Epithelial cell of proximal tubule (primary cell): Measurements from ENCODE around the gene ASB18. TPM values are rescaled to one million over a fixed set of nuclear protein-coding genes. Genes with fewer than 3 reads are reported as not detected.

Experiments used
- DNase-seq: peaks from one replicate; pipeline ENCODE4 v3.0.0-alpha.2; 2011; ENCODE audit warnings: low read depth
- H3K4me3 ChIP-seq: 2 replicates; pipeline ENCODE4 v1.5.1; 2011; ENCODE audit warnings: low read depth, mild to moderate bottlenecking, low read length
- total RNA-seq: library from RNA; depleted of rRNA; stranded (reverse); fragments of >200 nt; gene quantifications from 2 replicates; pipeline ENCODE4 v1.2.3, GENCODE V29; 2015
- TF ChIP-seq, protein P1 (sequence below): conservative IDR thresholded peaks from 2 replicates; pipeline ENCODE4 v1.5.1; 2012; ENCODE audit warnings: low read depth, mild to moderate bottlenecking, low read length

Gene ASB18
- total RNA-seq, 1 donor from 2014 or later: not detected

DNA sequence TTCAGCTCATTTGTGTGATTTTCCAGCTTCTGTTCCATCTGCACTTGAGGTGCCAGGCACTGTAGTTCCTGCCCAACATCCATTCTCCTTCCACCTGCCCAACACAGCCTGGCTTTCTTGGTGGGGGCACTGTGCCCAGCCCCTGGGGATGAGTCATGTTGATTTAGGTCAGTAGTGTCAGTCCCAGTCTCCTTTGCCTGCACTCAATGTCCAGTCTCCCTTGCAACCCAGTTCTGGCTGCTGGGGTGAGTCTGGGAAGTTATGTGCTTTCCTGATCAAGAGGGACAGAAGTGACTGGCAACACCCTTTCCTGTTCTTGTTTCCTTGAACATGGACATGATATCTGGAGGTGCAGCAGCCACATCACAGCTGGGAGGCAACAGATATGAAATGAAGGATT is 1.5 kb upstream of the ASB18 start:
- no peak for DNase-seq
- TF ChIP-seq, protein P1, sequence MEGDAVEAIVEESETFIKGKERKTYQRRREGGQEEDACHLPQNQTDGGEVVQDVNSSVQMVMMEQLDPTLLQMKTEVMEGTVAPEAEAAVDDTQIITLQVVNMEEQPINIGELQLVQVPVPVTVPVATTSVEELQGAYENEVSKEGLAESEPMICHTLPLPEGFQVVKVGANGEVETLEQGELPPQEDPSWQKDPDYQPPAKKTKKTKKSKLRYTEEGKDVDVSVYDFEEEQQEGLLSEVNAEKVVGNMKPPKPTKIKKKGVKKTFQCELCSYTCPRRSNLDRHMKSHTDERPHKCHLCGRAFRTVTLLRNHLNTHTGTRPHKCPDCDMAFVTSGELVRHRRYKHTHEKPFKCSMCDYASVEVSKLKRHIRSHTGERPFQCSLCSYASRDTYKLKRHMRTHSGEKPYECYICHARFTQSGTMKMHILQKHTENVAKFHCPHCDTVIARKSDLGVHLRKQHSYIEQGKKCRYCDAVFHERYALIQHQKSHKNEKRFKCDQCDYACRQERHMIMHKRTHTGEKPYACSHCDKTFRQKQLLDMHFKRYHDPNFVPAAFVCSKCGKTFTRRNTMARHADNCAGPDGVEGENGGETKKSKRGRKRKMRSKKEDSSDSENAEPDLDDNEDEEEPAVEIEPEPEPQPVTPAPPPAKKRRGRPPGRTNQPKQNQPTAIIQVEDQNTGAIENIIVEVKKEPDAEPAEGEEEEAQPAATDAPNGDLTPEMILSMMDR: no peak
- no peak overlapping the region for H3K4me3 ChIP-seq

DNA sequence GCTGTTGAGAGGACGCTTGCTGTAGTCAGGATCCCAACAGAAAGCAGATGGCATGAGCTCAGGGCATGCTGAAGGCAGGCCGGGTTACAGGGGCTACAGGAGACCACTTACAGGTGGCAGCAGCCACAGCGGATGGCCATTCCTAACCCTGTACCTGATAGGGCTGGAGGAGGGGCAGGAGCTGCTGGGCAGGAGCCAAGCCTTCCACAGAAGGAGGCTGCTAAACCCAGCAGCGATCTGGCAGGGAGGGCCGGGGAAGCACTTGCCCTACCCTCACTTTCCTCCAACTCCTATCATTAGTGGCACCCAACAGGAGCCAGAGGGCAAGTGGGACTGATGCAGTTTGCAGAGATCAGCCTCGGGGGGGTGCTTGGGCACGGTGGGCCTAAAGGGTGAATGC is 2.0 kb downstream of the ASB18 start:
- TF ChIP-seq, protein P1: no peak
- DNase-seq: no peak
- no peak overlapping the region for H3K4me3 ChIP-seq

DNA sequence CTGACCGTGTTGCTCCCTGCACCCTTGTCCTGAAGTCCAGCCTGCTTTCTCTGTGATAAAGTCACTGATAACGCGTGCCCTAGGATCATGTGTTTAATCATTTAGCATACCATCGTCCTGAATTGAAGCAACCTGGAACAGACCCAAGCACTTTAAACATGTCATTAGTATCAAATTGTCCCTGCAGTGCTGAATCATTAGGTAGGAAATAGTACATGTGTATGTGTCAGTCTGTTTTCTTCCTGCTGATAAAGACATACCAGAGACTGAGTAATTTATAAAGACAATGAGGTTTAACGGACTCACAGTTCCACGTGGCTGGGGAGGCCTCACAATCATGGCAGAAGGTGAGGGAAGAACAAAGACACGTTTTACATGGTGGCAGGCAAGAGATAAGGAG is 2.8 kb downstream of the ASB18 start:
- no peak for DNase-seq
- H3K4me3 ChIP-seq: no peak overlapping the region
- TF ChIP-seq, protein P1: no peak

DNA sequence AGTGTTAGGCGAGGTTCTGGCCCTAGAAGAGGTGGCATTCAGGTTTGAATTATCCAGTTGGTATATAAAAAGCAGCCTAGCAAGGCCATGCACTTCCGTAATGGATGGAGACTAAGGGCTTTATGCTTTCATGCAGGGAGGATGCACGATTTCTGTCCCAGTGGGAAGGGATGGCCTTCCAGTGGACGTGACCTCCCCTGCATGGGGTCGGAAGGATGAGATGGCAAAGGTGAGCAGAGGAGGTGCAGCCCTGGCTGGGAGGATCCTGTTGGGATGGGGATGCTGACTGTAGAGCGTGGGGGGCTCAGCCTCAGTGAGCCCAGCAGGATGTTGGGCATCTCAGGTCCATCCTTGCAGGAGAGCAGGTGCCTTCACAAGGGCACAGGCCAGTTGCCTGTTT is 4.8 kb downstream of the ASB18 start:
- no peak overlapping the region for H3K4me3 ChIP-seq
- no peak for DNase-seq
- TF ChIP-seq, protein P1: no peak

DNA sequence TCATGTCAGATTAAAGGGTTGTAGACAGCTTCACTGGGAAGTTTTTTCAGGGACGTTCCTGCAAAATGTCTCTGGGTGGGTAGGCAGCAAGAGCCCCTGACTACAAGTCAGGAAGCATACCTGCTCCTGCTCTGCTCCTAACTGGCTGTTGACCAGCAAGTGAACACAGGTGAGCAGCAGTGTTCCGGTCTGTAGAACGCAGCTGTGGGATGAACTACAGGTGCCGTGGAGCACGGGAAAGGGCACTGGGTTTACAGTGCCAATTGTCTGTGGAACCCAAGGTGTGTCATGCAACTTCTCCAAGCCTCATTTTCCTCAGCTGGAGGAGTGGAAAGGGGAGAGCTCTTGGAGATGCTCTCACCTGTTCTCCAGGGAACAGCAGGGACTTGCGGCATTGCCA is 6.6 kb downstream of the ASB18 start:
- TF ChIP-seq, protein P1: no peak
- no peak for DNase-seq
- H3K4me3 ChIP-seq: no peak overlapping the region

DNA sequence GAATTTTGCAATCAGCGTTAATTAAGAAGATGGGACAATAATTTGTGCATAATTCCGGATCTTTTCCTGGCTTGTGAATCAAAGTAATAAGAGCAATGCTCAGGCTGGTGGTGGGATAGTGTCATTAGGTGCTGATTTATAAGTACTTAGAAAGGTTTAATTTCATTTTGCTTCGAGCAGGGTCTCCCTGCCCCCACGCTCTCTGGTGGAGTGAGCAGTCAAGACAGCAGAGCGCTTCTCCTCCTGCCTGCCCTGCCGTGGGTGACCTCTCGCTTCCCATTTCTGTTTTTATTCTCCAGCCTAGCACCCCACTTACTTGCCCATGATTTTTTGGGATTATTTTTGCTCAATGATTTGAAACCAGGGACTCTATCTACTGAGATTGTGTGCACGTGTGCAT is 7.1 kb downstream of the ASB18 start:
- TF ChIP-seq, protein P1: no peak
- no peak for DNase-seq
- no peak overlapping the region for H3K4me3 ChIP-seq

DNA sequence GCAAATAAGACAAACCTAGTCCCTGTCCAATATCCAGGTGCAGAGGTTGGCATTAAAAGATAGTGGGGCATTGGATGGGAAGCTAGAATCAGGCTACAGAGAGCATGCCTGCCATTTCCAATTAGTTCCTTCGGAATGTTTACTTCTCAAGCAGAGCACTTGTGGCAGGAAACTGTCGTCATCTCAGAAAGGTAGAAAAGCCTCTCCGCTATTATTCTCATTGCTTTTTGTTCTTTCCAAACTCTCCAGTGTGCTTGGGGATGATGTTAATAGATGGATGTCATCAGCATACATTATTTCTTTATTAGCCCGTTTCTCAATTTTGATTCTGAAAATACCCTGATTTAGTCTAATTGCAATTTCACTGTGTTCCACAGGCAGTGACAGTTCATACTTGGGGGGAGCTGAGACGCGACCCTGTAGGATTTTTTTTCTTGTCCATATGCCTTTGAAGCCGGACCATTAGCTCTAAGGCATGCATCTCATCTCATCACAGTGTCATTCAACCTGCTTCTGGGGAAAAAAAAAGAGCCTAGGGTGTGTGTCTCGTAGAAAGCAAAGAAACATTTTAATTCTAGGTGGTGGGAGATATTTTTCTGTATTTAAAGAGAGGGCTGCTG is 7.7 kb downstream of the ASB18 start:
- DNase-seq: no peak
- H3K4me3 ChIP-seq: no peak overlapping the region
- TF ChIP-seq, protein P1: no peak
